HG03354 (cell line): ENCODE results near the gene THEMIS.
A peak's percentile ranks its signal among the peaks of the same experiment; 100 is the strongest.

Experiments
- ATAC-seq: cut with Tn5 transposase; IDR thresholded peaks from one replicate; pipeline ENCODE4 v1.9.1; 2021; ENCODE audit warnings: mild to moderate bottlenecking; ENCODE audit not compliant: unreplicated experiment, poor library complexity, severe bottlenecking

The THEMIS gene

DNA sequence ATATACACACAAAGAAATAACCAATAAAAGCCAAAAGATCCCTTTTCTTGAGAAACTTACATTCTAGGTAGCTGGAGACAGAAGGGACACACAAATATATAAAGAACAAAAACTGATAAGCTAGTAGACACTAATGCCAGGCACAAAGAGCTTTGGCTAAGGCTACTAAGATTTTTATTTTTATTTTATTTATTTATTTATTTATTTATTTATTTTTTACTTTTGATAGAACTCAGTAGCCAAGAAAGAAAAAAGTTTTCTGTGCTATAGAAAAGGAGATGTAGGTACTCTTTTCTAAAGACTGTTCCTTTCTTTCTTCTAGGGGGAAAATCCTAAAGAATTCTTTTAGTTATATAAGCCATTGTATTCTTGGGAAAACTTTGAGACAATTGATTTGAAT is 34.1 kb downstream of the THEMIS start:
- ATAC-seq: no peak

DNA sequence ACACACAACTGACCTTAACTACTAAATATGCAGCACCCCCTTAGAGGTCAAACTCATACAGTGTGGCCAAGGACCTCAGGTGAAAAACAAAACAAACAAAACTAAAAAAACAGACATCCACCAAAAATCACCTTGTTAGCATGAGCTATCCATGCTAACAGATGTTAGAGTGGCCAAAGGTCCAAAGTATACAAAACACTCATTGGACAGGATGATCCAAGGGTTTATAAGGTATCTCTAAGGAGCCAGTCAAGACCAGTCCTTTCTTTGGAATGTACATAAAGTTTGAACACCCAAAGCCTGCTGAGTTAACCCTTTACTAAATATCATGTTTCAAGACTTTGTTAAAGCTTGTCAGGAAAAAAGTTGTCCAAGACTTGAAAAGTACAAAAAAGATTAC is 35.8 kb downstream of the THEMIS start:
- no peak for ATAC-seq

DNA sequence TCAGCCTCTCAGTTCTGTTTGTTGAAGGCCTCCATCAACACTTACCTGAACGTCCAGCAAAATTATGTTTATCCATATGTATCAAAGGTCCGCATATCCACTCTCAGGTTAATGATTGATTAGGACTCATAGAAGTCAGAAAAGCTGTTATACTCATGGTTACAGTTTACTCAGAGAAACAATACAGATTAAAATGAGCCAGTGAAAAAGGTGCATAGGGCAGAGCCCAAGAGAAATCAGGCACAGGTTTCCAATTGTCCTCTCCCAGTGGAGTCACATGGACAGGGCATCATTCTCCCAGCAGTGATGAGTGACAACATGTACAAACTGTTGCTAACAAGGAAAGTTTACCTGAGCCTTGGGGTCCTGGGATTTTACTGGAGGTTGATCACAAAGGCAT is 36.2 kb downstream of the THEMIS start:
- no peak for ATAC-seq

DNA sequence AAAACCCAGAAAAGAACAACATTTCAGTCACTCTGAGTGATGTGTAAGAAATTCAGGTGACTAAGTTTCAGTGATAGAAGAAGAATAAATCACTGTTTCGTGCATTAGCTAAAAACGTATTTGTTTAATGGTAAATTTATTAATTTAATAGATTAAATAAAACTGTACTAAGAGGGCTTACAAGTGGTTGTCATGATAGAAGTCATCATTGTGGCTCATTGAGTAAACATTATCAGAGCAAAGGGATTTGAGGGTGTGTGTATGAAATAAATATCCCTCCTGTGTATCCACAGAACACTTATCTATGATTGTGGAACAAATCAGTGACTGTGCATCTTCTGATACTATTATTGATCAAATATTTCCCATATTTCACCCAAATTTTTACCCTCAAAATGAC is 40.1 kb downstream of the THEMIS start:
- ATAC-seq: no peak

DNA sequence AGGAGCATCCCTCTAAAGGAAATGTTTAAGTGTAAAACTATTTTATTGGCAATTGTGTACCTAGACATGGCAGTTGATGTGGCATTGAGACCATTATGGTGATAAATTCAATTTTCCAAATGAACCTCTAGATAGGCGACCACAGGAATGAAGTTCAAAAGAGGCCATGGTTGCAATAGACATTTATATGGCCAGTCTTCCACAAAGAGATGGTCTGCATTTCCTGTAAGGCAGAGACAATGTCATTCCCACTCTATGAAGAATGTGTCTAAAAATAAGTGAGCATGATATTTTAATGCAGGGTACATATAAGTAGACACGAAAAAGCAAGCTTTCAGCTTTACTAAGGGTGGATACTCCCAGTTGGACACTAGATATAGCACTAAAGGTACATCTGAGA is 40.9 kb downstream of the THEMIS start:
- ATAC-seq: no peak

DNA sequence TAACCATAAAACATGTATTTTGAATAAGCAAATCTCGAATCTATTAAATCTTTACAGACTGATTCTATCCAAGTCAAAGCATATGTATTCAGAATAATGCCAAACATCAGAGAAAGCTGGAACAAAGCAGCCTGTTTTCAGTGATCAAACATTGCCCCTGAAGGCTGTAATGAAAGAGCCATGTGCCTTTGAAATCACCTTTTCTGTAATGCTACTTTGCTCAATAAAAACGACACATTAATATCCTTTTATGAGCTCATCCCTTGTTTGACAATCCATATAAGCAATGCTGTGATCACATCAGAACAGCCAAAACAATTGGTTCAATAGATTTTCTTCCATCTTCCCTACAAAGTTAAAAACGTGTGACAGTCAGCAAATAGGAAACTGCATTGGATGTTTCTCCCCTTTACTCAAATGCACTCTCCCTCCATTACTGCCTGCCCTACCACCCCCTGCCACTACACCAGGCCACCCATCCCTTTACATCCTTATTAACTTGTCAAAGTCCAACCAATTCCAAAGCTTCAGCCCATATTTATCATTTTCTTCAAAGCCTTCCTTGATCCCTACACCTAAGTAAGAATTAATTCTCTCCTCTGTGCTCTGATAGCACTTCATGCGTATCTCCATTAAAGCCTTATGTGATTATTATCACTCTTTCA is 42.0 kb downstream of the THEMIS start:
- no peak for ATAC-seq

DNA sequence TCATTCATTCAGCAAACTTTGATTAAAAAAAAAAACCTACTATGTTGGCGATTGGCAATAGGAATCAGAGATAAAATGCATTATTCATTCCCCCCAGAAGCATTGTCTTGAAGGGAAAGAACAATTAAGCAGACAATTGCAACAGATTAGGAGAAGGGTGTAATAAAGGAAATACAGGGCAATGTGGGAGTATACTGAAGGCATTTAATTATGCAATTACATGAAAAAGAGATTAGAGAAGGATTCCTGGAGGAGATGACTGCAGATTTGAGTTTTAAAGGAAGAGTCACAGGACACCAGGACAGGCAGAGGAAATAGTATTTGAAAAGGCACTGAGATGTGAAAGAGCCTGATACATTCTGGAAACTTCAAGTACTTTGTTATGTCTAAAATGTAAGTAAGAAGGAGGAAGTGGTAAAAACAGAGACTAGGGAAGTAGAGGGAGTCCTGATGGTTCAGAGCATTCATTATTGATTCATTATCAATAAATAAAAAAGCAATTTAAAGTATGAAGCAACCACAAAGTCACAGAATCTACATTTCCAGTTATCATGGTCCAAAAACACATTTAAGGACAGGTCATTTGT is 43.7 kb downstream of the THEMIS start:
- ATAC-seq: no peak

DNA sequence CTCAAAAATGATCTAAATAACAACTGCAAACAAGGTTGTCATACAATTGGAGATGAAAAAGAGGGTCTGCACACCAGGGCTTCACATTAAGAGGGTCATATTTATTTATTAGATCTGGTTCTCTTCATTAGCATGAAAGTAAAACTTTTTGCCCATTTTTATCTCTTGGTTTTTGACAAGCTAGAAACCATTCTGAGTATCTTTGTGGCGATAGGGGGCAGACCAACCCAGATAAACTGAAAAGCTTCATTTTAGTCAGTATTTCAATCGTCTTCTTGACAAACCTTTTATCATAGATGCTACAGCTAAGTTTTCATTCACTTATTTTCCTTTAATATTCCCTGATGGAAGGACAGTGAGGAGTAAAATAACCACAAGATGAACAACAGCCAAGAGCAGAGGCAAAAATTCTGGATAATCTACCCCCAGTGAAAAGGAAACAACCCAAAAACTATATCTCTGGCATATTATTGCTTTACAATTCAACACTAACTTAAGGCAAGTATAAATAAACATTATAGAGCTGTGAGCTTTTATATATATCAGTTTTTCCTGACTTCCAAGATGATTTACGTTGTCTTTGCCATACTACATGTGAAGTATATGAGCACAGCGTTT is 45.2 kb downstream of the THEMIS start:
- peak; percentile 69 for ATAC-seq

DNA sequence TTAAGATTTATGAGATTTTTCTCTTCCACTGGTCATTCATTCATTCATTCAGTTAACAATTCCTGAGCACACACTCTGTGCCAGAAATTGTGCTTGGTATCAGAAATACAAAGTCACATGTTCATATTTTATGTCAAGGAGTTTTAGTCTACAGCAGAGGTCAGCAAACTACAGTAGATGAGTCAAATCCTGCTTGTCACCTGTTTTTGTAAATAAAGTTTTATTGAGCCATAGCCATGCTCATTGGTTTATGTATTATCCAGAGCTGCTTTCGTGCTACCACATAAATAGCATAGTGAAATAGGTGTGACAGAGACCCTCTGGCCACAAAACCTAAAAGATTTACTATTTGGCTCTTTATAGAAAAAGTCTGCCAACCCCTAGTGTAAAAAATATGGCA is 46.8 kb downstream of the THEMIS start:
- ATAC-seq: no peak

DNA sequence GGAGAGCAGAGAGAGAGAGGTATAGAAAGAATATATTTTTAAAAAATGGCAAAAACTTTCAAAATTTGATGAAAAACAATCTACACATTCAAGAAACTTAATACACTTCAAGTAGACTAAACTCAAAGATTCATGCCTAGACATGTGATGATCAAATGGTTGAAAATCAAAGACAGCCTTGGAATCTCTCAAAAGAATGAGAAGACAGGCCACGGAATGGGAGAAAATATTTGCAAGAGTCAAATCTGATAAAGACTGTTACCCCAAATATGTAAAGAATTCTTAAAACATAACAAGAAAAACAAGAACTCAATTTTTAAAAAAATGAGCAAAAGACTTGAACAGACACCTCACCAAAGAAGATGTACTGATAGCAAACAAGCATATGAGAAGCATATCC is 49.7 kb downstream of the THEMIS start:
- no peak for ATAC-seq

DNA sequence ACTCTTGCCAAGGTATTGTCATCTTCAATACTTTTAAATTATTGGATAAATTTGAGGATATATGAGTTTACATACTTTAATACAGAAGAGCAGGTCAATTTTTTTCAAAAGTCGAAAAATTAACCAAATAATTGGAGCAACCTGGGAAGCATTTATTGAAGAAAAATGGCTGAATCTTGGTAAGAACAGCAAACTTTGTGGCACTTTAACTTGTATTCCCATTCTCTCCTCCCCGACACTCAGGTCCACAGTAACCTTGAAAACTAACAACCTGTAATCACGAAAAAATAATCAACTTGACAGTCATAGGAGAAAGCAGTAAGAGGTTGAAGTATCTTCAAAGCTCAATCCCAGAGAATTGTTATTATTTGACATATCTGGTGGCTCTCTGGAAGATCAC is 55.6 kb downstream of the THEMIS start:
- ATAC-seq: no peak

DNA sequence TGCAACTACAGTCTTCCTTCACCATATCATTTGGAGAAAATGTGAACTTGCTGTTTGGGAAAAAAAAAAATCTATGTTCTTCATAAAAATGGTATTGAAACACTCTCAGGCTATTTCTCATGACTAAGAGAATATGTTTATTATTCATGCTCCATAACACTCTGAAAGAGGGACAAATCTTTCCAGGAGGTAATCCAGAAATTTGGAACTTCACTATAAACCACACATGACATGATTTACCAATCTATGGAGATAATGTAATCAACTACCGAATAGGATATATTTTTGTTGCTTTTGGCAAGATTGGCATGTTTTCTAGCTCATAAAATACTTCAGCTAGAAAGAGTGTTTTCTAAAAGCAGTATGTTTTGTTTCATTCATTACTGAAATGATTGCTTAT is 56.3 kb downstream of the THEMIS start:
- ATAC-seq: no peak

DNA sequence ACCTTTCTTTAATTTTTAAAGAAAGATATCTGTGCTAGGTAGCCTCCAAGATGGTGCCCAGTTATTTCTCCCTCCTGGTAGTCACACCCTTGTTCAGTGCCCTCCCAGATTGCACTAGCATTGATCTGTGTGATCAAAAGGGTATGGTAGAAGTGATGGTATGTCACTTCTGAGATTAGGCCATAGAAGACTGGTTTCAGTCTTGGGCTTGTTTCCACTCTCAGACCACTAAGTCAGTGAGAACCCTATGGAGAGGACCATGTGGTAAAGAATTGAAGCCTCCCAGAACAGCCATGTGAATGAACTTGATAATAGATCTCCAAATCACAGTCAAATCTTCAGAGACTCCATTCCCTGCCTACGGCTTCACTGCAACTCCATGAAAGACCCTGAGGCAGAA is 57.3 kb downstream of the THEMIS start:
- ATAC-seq: no peak

DNA sequence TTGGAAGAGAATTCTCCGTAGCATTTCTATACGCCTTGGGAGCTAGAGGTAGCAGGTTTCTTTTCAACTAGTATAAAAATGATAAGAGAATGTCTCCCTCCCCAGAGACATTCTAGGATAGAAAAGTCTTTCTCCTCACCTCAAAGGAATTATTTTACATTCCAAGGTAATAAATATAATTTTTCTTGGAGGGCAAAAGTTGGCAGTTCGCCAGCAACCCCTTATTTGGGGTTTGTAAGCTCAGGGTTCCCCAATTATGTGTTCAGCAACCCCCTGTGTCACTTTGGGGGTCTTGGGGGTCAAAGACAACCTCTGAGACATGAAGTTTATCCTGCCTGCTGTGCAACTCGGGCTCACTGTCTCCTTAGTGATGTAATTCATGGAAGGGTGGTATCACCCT is 58.3 kb downstream of the THEMIS start:
- no peak for ATAC-seq

DNA sequence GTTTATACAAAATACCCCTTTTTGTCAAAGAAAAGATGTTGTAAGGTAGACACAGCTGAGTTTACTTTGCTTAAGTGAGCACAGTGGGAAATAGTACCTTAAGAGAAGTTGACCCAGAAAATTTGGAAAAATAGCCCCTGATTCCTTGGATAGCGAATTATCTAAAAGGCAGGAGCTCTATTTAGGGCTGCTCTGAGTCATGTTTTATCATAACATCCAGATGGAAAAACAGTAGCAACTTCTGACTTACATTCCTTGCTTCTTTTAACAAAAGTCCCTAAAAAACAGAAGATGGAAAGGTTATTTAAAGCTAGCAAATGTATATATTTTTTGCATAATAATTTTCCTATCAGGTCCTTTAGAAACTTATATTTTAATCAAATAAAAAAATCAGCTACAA is 59.0 kb downstream of the THEMIS start:
- no peak for ATAC-seq

DNA sequence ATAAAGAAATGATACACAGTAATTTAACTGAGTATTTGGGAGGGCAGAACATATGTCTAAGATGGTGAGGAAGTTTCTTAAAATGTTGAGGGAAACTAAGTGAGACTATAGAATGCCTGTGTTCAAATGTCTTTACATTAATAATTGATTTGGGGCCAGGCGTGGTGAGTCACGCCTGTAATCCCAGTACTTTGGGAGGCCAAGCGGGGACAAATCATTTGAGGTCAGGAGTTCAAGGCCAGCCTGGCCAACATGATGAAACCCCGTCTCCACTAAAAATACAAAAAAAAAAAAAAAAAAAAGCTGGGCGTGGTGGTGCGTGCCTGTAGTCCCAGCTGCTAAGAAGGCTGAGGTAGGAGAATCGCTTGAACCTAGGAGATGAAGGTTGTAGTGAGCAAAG is 66.7 kb downstream of the THEMIS start:
- no peak for ATAC-seq

DNA sequence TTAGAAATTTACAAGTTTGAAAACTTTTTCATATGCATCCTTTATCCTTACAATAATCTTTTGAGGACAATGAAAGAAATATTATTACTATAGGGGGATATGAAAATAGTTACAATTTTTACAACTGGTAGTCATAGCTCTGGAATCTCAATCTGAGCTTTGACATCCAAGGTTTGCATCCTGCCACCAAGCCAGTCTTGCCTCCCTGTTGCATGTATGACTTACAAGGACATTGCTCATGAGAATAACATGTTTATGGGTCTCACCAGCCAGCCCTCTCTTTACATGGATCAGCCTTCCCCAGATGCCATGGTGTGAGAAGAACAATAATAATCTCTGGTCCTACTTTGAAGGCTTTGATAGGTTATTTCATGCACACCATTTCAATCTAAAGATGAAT is 67.5 kb downstream of the THEMIS start:
- no peak for ATAC-seq

DNA sequence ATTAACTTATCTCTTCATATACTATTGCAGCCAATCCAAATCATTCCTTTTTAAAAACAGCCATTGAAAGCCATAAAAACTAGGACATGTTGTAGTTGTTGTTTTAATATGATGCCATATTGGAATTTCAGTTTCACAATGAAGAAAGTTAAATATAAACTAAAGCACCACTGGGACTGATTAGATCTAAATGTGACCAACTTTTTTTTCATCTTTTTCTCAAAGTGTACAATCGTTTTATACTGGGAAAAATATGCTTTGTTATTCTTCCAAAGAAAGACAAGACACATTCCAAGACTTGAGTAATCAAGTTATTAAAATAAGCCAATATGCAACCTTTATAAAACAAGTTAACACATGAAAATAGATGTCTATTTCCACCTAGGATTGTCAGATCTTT is 68.5 kb downstream of the THEMIS start:
- no peak for ATAC-seq

DNA sequence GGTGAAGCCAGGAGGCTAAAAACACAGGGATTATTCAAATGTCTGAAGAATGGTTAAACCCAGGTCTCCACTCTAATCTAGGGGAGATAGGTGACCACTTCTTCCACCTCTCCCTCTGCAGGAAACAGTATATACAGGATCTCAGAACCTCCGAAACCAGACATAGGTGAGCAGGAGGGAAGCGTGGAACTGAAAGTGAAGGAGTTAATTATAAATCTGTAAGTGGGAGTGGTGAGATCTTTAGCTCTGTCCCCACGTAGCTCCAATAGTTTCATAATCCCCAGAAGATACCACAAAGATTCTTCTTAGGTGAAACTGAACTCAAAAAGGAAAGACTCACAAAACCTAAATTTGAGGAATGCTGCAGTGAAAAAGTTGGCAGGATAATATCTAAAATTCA is 76.8 kb downstream of the THEMIS start:
- ATAC-seq: no peak

DNA sequence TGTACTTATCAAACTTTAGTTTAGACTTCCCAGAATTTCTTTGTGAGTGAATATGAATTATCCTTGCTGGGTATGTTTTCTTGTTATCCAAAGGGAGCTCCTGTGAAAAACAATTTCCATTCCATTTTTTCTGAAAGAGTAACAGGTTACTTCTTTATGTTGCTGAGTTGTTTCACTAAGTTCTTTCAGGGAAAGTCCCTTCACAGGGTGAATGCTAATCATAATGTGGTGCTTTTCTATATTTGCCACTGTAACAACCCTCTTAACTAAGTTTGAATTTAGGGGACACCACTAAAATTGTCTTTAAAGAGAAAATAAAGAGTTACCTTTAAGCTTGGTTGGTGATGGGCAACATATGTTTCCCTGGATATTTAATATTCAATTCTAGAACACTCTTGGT is 79.4 kb downstream of the THEMIS start:
- ATAC-seq: no peak

DNA sequence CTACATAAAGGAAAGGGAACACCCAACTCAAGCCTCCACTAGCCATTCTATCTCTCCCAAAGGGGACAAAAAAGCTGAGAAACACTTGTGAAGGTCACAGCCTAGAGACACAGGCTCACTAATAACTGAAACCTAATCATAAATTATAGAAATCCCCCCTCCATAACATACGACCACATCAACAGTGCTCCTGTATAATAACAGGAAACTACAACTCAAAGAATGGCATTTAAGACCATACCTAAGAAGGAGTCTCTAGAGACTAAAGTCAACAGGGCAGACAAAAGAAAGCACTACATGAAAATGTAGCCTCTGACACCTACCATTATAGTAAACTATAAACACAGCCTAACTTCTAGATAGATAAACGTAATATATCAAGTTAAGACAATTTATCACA is 82.7 kb downstream of the THEMIS start:
- ATAC-seq: no peak

DNA sequence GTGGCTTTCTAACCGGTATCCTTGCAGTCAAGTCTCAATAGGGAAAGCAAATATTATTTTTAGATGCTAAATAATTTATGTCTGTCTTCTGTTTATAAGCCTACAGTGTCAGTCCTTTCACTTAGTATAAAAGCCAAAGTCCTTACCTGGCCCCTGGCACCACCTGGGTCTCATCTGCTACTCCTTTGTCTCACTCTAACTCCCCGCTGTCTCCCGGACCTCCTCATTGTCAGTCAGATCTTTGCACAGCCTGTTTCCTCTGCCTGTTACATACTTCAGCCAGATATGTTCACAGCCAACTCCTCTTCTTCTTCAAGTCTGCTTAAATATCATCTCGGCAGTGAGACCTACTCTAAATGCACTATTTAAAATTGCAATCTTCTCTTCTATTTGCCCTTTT is 84.2 kb downstream of the THEMIS start:
- no peak for ATAC-seq
